WI38 (cell line): ENCODE data around the gene CCDC124.

Experiments
- H3K4me3 ChIP-seq: 2 replicates; pipeline ENCODE4 v1.5.1; 2011; ENCODE audit warnings: low read depth, mild to moderate bottlenecking, control low read depth, low read length
- CTCF ChIP-seq: IDR thresholded peaks from 2 replicates; pipeline ENCODE4 v1.5.1; 2012; ENCODE audit warnings: low read depth, mild to moderate bottlenecking, control low read depth, low read length

Gene CCDC124

DNA sequence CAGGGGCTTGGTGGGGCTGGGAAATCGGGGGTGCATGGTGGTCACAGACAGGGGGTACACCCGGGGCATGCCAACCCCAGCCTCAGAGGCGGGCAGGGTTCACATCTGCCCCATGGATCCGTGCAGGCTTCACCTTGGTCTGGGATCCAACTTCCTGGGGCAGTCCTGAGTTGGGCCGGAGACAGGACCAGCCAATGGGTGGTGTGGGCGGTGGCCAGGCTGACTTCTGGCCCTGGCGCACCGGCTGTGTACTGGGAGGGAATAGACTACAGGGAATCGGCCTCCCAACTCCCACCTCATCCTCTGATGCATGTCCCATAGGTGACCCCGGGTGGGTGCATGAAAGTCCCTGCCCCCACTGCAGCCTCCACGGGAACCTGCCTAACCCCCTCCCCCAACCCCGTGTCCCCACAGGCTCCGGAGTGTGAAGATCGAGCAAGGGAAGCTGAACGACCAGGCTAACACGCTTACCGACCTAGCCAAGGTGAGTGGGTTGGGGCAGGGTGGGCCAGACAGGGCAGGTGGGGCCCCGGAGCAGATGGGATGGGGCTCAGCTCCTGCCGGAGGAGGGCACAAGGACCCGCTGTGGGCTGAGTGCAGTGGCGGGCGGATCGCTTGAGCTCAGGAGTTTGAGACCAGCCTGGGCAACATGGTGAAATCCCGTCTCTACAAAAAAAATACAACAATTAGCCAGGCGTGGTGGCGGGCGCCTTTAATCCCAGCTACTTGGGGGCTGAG is 60.4 kb downstream of the CCDC124 start:
- TF ChIP-seq CTCF, result no peak
- H3K4me3 ChIP-seq, result no peak overlapping the region
